Stimulated activated CD4-positive, alpha-beta T cell treated with anti-CD3 and anti-CD28 coated beads, Interleukin-15, amount 100 ng/mL, for 48 hours (primary cell): ENCODE data around the gene ADARB2.

Experiments
- DNase-seq, 2 donors: peaks; one replicate each; pipeline ENCODE4 v3.0.0-alpha.2; 2020; ENCODE audit warnings: low read depth in 2 of 2

The ADARB2 gene

DNA sequence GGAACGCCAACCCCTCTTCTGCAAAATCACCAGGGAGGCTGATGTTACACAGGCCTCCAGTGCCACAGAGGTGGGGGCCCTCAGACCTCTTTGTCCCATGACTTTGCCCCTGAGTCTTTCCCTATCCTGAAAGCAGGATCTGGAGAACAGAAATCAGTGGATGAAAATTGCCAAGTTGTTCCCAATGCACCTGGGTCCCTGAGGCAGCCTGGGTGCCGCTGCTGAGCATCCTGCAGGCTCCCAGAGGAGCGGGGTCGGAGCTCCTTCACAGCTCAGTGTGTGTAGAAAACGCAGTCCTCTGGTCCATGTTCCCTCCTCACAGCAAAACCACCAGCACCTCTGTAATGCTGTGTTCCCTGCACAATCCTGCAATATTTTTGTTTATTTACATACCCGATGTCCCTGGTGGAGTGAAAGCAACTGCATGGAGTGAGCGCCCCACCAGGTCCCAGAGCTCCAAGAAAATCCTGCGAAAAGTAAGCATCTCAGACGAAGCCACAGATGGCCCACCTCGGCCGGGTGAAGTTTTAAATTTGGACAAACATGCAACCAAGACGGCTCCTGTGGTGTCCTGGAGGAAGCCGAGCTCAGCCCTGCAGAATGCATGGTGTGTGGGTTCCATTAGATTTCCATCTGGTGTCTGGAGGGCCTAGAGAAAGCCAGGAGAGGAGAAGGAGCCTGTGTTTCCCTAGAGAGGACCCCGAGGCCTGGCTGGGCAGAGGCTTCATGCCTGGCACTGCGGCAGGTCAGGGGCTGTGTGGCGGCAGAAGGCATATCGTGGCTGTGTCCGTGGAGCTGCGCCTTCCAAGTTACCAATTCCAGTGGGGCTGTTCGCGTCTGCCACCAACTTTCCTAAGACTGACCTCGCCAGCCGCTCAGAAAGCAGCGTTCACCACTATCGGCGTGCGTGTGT, 445.9 kb downstream of the ADARB2 start:
- DNase-seq = no peak

DNA sequence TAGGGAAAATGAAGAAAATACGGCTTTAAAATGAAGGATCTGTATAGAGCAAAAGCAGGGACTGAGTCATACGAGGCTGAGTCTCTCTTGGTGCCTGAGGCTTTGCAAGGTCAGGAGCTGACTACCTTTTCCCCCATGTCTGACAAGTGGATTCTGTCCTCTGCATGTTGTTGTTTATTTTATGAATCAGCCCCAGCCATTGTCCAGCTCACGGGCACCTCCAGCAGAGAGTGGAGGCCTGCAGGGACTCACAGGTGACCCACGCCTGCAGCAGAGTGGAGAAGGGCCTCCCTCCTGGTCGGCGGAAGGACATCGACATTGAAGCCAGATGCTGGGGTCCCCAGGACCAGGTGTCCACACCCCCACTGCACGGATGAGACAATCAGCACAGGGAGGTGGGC, 447.3 kb downstream of the ADARB2 start:
- DNase-seq = no peak

DNA sequence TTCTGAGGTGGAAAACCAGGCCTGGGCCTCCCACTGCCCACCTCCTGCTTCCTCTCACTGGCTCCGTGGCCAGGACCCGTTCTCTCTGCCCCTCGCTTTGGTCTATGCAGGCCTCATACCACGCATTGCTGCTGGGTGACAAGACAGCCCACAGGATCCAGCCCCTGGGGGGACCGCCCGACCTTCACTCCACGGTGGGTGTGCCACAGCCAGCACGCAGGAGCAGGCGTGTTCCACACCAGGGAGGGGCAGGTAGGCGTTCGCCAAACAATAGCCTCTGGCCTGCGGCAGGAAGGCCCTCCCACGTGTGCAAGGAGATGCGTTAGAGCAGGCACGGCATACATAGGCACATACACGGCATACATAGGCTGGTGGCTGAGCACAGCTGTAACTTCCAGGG, 447.7 kb downstream of the ADARB2 start:
- no peak for DNase-seq

DNA sequence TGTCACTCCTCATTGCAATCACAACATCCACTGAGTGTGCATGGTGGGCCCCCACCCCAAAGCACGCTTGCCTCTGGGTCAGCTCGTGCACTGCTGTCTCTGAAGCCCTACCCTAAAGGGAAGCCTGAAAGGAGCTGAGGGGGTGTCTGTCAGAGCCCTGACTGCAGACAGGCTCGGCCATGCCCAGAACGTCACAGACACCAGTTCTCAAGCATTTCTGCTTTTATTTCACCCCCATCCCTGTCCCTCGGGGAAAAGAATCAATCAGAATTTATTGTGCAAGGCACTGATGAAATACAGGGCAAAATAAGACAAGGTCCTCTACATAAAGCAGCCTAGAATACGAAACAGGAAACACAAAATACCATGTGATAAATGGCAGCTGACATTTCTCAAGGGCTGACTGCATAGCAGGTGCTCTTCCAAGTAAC, 449.3 kb downstream of the ADARB2 start:
- no peak for DNase-seq

DNA sequence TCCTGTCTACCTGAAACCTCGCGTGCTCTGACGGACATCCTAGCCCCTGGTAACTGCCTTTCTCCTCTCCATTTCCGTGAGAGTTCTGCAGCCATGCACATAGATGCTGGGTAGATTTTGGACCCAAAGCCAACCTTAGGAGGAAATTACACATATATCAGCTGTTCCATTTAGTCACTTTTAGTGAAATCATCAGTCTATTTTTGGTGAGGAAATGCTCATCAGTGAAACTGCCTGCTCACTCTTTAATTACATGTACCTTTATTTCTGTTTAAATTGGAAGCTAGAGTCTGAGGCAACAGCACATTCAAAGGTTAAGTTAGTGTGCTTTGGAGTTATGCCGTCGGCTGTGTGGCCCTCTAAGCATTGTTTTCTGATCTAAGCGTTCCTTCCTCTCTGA, 449.8 kb downstream of the ADARB2 start:
- no peak for DNase-seq

DNA sequence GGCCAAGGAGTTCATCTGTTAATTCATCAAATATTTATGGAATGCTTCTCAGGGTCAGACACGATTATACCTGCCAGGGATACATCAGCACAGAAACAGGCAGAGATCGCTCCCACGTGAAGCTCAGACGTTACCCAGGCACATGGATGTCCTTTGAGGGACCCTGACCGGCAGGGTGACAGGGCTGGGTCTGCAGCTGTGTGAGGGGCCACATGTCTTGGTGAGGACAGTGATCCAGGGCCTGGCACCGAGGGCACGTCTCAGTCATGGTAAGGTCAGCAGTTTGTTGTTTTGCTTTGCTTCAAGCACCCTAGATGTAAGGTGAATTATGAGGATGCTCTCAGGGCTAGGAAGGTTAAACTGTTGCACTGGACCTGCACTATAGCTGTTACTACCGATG, 453.2 kb downstream of the ADARB2 start:
- no peak for DNase-seq

DNA sequence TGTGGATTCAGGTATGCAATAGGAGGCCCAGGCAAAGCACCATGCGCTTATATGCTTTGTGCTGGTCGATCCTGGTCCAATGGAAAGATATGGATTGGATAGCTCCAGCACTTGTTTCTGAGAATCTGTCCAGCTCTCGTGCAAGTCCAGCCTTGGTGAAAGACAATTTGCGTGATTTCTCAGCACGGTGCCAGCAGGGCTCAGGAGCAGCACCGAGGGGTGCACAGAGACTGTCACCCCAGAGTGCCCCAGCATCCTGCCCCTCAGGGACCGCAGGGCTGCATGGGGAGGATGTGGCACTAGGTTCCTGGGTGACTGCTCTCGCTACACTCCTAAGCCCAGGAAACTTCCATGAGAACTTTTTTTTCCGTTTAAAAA, 455.9 kb downstream of the ADARB2 start:
- DNase-seq = no peak

DNA sequence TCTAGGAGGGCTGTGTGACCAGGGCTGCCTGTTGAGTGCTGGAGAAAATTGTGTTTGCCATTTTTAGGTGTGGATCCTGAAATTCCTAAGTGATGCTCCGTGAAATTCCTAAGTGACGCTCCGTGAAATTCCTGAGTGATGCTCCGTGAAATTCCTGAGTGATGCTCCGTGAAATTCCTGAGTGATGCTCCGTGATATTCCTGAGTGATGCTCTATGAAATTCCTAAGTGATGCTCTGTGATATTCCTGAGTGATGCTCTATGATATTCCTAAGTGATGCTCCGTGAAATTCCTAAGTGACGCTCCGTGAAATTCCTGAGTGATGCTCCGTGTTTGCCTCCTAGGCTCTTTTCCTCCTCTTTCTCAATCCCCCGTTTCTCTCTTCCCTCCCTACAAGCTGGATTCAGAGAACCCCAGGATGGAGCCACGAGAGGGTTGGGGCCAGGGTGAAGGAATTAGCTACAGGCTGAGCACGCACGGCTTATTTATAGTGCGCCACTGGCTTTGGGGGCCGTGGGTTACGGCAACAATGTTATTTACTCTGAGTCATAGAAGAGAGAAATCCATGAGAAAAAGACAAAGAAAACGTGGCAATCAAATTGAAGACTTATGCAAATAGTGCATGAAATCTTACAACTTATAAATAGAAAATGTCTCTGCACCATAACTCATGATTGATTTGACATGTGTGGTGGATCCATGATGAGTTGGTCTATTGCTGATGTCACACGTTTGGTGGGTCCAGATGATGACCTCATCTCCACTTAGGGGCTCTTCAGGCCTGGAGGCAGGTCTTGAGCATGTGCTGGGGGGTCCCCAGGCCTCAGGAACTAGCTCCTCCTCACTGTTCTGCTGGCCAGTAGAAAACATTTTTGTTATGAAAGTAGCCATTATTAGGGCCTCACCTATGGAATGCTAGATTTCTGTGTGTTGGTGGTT, 456.6 kb downstream of the ADARB2 start:
- DNase-seq = no peak

DNA sequence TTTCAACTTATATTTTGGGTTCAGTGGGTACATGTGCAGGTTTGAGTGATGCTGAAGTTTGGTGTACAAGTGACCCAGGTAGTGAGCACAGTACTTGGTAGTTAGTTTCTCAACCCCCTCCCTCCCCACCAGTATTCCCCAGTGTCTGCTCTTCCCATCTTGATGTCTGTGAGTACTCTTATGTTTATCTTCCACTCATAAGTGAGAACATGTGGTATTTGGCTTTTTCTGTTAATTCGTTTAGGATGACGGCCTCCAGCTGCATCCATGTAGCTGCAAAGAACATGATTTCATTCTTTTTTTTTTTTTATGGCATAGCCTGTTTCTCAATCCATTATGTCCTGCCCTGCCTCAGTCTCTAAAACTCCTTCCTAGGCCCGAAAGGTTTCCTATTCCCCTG, 459.0 kb downstream of the ADARB2 start:
- DNase-seq = no peak

DNA sequence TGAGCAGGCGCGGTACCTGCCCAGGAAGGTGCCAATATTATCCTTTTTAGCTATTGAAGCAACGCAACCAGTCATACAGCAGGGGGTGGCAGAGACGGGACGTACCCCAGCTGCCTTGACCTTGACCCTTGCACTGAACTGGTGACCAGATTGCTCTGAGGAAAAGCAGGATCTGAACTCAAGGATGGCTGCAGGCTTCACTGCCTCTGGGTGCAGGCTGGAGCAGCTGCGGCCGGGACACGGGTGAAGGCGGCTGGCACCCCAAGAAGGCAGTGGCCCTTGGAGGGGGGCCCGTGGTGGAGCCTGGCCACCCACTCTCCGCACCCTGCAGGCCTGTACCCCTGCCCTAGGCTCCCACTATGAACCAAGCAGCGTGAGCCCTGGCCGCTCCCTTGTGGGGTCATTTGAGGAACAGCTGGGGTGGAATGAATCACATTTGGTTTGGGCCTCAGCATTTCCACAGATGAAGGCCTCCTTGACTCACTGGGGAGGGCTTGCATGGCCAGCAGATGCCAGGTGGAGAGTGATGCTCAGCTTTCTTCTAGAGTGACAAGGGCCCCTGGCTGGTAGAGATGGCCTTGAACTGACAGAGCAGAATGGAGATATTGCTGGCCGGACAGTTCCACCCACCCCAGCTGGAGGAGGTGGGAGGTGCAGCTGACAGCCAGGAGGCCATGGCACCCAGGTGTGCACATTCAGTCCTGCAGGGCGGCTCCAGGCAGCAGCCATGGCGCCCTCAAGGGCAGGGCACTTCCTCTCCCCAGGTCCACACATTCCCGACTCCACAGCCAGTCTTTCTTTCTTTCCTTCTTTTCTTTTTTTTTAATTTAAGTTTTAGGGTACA, 462.4 kb downstream of the ADARB2 start:
- no peak for DNase-seq

DNA sequence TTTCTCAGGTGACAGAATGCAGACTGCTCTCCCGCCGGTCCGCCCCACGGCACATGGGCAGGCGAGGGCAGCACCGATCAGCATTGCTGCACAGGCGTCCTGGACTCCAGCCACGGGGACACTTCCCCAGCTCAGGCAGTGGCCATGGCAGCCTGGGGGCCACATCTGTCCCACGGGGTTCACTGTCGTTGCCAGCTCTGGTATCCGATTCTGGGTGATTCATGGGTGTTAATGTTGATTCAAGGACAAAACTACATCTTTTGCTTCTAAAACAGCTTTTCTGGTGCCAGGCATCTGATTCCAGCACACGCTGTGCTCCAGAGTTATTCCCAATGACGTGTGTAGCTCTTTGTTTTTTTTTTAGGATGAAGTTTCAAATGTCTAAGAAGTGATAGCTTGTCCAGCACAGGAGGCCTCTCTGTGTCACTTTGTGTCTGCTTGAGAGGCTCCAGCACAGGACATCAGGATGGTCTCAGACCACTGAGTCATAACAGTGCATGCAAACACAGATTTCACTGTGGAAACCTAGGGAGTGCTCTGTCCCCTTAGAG, 463.1 kb downstream of the ADARB2 start:
- no peak for DNase-seq

DNA sequence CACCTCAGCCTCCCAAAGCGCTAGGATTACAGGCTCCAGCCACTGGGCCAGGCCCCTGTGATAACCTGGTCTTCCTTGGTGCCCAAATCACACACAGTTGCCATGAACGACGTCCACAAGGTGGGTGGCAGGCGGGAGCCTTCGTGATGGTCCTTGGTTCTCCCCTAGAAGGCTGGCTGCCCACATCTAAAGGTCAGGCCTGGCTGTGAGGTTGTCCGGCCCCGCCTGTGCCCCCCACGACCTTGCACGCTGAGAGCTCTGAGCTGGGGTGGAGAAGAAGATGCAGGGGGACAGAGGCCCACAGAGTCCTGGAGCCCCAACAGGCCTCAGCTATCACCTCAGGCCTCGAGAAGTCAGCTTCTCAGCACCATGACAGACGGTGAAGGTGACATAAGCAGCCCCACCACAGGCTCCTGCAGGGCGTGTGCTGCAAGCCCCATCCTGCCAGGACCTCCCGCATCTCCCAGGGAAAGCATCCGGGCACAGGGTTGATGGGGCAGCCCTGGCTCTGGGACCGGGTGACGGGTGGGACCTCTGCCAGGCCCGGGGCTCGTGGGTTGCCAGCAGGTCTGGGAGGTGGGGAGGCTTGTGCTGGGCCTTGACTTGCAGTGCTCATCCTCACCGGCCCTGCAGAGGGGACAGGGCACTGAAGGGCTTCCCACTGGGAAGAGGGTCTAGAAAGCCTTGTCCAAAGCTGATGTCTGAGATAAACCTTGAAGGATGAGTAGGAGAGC, 463.8 kb downstream of the ADARB2 start:
- DNase-seq = no peak

DNA sequence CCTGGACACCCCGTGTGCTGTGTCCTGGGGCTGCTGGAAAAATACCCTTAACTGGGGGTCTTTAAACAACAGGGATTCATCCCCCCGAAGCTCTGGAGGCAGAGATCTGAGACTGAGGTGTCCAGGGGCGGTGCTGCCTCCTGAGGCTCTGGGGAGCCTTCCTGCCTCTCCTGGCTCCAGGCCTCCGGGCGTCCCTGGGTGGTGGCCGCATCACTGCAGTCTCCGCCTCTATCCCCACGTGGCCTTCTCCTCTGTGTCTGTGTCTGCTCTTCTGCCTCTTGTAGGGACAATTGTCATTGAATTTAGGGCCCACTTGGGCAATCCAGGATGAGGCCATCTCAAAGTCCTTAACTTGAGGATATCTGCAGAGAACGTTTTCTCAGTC, 464.6 kb downstream of the ADARB2 start:
- no peak for DNase-seq

DNA sequence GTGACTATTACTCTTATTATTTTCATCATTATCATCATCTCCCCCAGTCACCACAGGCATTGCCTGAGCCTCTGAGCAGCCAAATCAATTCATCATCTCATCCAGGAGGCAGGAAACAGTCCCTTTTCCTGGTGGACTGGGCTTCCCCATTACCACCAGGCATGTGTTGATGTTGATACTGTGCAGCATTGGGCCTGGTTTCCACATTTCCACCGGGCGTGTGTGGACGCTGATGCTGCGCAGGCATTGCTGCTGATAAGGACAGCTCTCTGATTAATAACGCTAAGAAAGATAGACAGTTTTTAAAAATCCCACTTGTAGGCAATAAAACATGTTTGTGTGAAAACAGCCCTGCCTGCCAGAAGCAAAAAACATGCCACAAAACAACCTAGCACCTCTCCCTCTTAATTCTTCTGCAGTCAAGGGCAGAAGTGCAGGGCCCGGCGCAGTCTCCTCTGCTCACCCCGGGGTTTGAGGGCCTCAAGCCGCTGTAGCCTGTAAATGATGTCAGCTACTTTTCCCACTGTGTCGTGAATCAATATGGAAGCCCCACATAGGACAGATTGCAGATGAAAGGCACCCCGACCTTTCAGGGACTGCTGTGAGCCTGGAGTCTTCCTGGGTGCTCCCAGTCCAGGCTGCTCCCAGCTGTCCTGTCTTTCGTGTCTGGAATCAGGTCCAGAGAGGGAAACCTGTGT, 465.1 kb downstream of the ADARB2 start:
- no peak for DNase-seq

DNA sequence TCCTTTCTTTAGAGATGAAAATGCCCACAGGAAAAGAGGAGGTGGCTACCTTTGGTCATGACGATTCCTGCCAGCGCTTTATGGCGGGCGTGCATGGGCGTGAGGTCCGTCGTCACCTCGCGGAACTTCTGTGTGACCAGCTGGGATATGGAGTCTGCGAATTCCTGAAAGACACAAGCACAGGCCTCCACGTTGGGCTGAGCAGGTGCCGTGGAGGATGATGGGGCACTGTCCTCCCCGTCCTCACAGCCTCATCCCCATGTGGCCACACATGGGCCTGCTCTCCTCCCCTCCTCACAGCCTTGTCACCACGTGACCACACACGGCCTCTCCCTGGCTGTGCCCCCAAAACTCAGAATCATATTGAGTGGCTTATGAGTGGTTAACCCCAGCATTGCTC, 466.4 kb downstream of the ADARB2 start:
- DNase-seq = no peak

DNA sequence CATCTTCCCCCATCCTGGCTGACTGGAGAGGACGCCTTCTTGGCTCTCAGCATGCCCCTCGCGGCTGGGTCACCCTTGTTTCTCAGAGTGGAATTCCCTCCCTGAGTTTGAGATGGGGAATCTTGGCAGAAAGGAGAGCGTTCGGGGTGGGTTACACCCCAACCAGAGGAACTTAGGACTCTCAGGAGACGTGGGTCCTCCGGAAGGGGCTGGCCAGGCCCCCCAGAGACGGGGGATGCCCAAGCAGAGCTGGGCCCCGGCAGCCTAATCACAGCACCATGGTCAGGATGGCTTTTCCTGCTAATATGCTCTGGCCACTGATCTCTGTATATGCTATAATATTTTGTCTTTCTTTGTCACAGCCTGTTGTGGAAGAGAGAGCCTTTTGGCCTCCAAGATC, 466.8 kb downstream of the ADARB2 start:
- no peak for DNase-seq

DNA sequence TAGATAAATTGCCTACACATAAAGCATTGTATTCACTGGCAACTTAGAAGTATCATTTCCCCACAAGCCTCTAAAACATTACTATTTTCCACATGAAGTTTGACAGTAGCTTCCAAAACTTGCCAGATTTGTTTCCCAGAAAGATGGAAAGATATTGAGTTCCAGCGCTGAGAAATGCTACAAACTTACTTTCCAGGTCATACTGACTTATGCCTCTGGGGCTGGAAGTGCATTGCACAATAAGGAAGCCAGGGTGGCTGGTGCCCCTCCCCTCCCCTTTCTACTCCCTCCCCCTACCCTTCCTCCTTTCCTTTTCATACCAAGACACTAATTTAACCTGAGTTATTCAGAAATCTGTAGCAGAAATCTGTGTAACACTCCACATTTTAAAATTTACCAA, 468.5 kb downstream of the ADARB2 start:
- DNase-seq = no peak

DNA sequence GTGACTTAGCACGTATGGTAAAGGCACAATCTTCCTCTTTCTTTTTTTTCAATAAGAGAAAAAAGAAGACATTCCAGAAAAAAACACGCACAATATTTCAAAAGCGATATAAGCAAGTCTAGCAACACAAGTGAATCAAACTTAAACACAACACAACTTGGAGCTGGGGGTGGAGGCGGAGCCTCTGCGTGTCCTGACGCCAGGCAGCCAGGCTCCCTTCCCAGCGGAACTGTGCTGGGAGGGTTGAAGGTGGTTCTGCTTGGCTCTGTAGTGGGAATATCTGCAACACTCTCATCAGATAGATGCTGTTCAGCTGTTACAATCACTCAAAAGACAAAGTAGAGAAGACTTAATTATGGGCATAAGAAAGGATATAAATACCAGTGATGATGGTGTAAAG, 469.8 kb downstream of the ADARB2 start:
- DNase-seq = no peak

DNA sequence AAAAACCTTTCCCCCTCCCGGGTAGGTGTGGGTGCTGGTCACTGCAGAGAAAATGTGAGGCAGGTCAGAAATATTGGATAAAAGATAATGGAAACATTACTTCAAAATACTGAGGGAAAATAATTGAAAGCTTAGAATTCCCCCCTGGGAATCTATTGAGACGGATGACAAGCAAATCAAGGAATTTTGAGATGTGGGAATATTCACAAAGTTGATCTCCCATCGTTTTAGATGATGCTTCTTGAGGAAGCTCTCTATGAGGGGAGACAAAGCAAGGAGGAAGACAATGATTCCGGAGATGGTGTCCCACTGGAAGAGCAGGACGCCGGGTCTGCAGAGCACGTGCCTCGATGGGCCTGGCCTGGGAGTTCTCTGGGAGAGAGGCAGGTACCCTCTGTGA, 470.2 kb downstream of the ADARB2 start:
- DNase-seq = no peak
